ENCODE data around the gene MRPL37. TPM values are rescaled to one million over a fixed set of nuclear protein-coding genes. Genes with fewer than 3 reads are reported as not detected.
"Not testable (repeated sequence)": the region's sequence is repeated elsewhere in the genome, so short reads cannot be mapped to it uniquely, and the experiment has no call there.

The MRPL37 gene
- total RNA-seq, 1 donor from 2014 or later = 73.7 TPM

DNA sequence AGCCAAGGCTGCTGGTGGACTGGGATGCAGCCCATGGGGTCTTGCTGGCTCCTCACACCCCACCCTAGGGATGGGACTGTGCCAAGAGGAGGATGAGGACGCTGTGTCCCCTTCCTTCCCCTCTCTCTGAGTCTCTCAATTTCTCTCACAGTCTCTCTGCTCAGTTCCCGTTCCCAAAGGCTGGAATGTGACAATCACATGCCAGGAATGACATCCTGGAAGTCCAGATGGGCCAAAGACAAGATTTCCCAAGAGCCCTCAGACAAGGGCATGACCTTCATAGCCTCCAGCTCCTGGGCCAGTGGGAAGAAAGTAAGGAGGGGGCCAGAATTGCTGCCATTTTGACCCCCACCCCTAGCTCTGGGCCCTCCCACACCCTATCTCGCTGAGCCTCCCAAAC is 39.6 kb upstream of the MRPL37 start:
- no peaks in the 10 kb centered on the region for H3K9me3 Mint-ChIP-seq (ENCODE audit: unreplicated experiment)
- no peaks in the 10 kb centered on the region for H3K36me3 Mint-ChIP-seq (ENCODE audit: unreplicated experiment)
- TF ChIP-seq, protein P1, sequence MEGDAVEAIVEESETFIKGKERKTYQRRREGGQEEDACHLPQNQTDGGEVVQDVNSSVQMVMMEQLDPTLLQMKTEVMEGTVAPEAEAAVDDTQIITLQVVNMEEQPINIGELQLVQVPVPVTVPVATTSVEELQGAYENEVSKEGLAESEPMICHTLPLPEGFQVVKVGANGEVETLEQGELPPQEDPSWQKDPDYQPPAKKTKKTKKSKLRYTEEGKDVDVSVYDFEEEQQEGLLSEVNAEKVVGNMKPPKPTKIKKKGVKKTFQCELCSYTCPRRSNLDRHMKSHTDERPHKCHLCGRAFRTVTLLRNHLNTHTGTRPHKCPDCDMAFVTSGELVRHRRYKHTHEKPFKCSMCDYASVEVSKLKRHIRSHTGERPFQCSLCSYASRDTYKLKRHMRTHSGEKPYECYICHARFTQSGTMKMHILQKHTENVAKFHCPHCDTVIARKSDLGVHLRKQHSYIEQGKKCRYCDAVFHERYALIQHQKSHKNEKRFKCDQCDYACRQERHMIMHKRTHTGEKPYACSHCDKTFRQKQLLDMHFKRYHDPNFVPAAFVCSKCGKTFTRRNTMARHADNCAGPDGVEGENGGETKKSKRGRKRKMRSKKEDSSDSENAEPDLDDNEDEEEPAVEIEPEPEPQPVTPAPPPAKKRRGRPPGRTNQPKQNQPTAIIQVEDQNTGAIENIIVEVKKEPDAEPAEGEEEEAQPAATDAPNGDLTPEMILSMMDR (IDR thresholded peaks at IDR 0.05) = no peak
- no peak for DNase-seq (ENCODE audit: extremely low spot score, unreplicated experiment)
- peaks cover 30% of the 10 kb centered on the region for H3K4me1 Mint-ChIP-seq (ENCODE audit: unreplicated experiment)
- H3K27me3 Mint-ChIP-seq (ENCODE audit: unreplicated experiment) = no peaks in the 10 kb centered on the region
- no peak overlapping the region for H3K27ac Mint-ChIP-seq (ENCODE audit: unreplicated experiment)
- no peak overlapping the region for H3K4me3 Mint-ChIP-seq (ENCODE audit: unreplicated experiment)

DNA sequence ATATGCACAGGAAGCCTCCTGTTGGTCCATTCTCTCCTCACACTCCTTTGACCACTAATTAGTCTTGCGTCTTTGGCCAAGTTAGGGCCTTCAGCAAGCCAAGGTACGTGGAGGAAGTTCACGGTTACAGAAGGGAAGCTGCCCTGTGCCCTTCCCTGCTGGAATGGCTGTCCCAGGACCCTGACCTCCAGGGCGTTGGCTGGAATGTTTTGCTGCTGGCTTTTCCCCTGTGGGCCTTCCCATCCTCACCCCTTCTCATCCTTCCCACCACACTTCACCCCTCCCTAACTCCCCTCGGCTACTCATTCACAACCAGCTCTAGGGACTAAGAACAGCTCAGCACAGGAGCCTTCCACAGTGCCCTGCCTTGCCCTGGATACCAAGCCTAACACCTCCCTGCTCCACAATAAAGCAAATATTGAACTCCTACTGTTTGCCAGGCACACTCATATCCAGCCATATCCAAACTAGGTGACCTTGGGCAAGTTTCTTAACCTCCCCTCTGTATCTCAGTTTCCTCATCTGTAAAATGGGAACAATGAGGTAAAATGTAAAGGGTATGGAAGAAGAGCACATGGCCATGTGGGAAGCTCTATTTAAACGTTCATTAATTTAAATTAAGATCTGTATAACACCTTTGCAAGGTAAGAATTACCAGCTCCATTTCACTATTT is 38.3 kb upstream of the MRPL37 start:
- TF ChIP-seq, protein P1 (IDR thresholded peaks at IDR 0.05) = no peak
- no peak overlapping the region for H3K27ac Mint-ChIP-seq (ENCODE audit: unreplicated experiment)
- DNase-seq (ENCODE audit: extremely low spot score, unreplicated experiment) = no peak

DNA sequence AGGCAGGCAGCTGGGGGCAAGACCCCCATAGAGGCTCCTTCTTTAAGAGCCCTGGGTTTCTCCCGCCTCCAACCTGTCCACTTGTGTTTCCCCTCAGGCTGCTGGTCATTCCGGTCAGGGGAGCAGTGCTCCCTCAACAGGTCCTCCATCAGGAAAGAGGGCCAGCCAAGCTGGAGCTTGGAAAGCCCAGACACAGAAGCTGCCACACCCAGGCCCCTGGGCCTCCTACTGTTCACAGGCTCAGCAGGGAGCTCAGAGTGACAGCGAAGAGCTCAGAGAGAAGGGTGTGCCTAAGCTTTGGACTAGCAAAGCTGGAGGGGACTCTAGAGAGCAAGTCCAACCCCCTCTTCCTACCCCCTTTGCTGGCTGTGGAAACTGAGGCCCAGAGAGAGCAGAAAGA is 36.9 kb upstream of the MRPL37 start:
- no peak overlapping the region for H3K4me3 Mint-ChIP-seq (ENCODE audit: unreplicated experiment)
- TF ChIP-seq, protein P1 (IDR thresholded peaks at IDR 0.05) = no peak
- H3K4me1 Mint-ChIP-seq (ENCODE audit: unreplicated experiment) = peaks cover 32% of the 10 kb centered on the region
- H3K36me3 Mint-ChIP-seq (ENCODE audit: unreplicated experiment) = no peaks in the 10 kb centered on the region
- H3K27me3 Mint-ChIP-seq (ENCODE audit: unreplicated experiment) = no peaks in the 10 kb centered on the region
- no peak for DNase-seq (ENCODE audit: extremely low spot score, unreplicated experiment)
- H3K27ac Mint-ChIP-seq (ENCODE audit: unreplicated experiment) = no peak overlapping the region
- H3K9me3 Mint-ChIP-seq (ENCODE audit: unreplicated experiment) = no peaks in the 10 kb centered on the region

More for the DNA sequence above, 38.3 kb upstream of the MRPL37 start:
- H3K36me3 Mint-ChIP-seq (ENCODE audit: unreplicated experiment) = no peaks in the 10 kb centered on the region
- H3K9me3 Mint-ChIP-seq (ENCODE audit: unreplicated experiment) = no peaks in the 10 kb centered on the region
- no peak overlapping the region for H3K4me3 Mint-ChIP-seq (ENCODE audit: unreplicated experiment)
- H3K4me1 Mint-ChIP-seq (ENCODE audit: unreplicated experiment) = peaks cover 30% of the 10 kb centered on the region
- no peaks in the 10 kb centered on the region for H3K27me3 Mint-ChIP-seq (ENCODE audit: unreplicated experiment)

DNA sequence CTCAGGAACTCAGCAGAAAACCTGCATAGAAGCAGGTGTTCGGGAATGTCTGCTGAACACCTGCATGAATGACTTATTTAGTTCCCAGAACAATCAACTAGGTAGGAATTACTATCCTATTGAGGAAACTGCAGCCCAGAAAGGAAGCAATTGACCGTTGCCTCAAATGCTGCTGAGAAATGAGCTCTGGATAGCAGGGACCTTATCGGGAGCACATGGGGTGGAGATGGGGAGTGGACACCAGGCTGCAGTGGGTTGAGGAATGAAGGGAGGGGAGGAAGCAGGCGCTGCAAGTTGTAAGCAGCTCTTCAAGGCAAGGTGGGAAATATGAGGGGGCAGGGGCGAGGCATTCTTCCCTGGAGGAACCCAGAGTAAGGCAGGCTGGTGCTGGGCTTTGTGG is 36.4 kb upstream of the MRPL37 start:
- Mint-ChIP-seq H3K4me3 (ENCODE audit: unreplicated experiment) (no peak overlapping the region), H3K9me3 (ENCODE audit: unreplicated experiment) (no peaks in the 10 kb centered on the region), H3K36me3 (ENCODE audit: unreplicated experiment) (no peaks in the 10 kb centered on the region), H3K27me3 (ENCODE audit: unreplicated experiment) (no peaks in the 10 kb centered on the region), H3K4me1 (ENCODE audit: unreplicated experiment) (peaks cover 32% of the 10 kb centered on the region), H3K27ac (ENCODE audit: unreplicated experiment) (no peak overlapping the region)
- DNase-seq (ENCODE audit: extremely low spot score, unreplicated experiment) = no peak
- TF ChIP-seq, protein P1 (IDR thresholded peaks at IDR 0.05) = no peak

DNA sequence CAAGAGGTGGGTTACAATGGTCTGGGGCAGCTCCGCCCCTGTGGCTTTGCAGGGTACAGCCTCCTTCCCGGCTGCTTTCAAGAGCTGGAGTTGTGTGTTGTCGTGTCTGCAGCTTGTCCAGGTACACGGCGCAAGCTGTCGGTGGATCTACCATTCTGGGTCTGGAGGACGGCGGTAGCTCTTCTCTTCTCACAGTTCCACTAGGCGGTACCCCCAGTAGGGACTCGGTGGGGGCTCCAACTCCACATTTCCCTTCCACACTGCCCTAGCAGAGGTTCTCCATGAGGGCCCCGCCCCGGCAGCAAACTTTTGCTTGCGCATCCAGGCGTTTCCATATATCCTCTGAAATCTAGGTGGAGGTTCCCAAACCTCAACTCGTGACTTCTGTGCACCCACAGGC is 34.8 kb upstream of the MRPL37 start:
- Mint-ChIP-seq H3K36me3 (ENCODE audit: unreplicated experiment) (no peaks in the 10 kb centered on the region), H3K27me3 (ENCODE audit: unreplicated experiment) (no peaks in the 10 kb centered on the region), H3K9me3 (ENCODE audit: unreplicated experiment) (no peaks in the 10 kb centered on the region), H3K27ac (ENCODE audit: unreplicated experiment) (no peak overlapping the region), H3K4me1 (ENCODE audit: unreplicated experiment) (peaks cover 31% of the 10 kb centered on the region), H3K4me3 (ENCODE audit: unreplicated experiment) (no peak overlapping the region)
- TF ChIP-seq, protein P1 (IDR thresholded peaks at IDR 0.05) = no peak
- no peak for DNase-seq (ENCODE audit: extremely low spot score, unreplicated experiment)

DNA sequence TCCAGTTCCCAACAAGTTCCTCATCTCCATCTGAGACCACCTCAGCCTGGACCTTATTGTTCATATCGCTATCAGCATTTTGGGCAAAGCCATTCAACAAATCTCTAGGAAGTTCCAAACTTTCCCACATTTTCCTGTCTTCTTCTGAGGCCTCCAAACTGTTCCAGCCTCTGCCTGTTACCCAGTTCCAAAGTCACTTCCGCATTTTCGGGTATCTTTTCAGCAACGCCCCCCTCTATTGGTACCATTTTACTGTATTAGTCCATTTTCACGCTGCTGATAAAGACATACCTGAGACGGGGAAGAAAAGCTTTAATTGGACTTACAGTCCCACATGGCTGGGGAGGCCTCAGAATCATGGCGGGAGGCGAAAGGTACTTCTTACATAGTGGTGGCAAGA is 33.6 kb upstream of the MRPL37 start:
- not testable (repeated sequence) for H3K27me3 Mint-ChIP-seq (ENCODE audit: unreplicated experiment); H3K36me3 Mint-ChIP-seq (ENCODE audit: unreplicated experiment); H3K27ac Mint-ChIP-seq (ENCODE audit: unreplicated experiment); DNase-seq (ENCODE audit: extremely low spot score, unreplicated experiment); H3K4me3 Mint-ChIP-seq (ENCODE audit: unreplicated experiment); H3K9me3 Mint-ChIP-seq (ENCODE audit: unreplicated experiment)
- peaks cover 22% of the 10 kb centered on the region for H3K4me1 Mint-ChIP-seq (ENCODE audit: unreplicated experiment)
